Measurements from ENCODE around the gene UBE2C.

The UBE2C gene

DNA sequence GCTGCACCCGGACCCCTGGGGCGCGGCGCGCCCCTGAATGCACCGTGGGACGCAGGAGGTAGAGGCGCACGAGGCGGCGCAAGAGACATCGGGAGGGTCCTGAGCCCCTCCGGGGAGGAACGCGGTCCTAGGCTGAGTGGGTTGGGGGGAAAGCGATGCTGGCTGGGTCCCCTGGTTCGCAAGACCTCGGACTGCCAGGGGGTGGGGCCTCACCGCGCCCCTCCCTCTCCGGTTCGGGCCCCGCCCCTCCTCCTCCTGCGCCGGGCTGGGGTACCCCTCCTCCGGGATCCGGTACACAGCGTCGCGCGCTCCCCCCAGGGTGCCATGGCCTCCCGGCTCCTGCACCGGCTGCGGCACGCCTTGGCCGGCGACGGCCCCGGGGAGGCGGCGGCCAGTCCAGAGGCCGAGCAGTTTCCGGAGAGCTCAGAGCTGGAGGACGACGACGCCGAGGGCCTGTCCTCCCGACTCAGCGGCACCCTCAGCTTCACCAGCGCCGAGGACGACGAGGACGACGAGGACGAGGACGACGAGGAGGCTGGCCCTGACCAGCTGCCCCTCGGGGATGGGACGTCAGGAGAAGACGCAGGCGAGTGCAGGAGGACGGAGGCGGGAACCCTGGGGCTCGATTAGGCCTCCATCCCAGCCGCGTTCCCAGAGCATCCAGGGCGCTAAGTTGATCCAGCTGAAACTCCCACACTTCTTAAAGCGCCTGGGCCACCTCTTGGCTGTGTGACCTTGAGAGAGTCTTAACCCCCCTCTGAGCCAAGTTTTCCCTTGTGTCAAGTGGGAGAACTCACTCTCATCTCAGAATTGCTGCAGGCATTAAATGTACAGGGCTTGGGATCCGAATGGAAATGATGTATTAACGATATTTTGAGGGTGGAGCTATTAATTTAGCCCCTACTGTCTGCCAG lies 21.7 kb downstream of the UBE2C start:
- DNase-seq: peak; percentile 88

DNA sequence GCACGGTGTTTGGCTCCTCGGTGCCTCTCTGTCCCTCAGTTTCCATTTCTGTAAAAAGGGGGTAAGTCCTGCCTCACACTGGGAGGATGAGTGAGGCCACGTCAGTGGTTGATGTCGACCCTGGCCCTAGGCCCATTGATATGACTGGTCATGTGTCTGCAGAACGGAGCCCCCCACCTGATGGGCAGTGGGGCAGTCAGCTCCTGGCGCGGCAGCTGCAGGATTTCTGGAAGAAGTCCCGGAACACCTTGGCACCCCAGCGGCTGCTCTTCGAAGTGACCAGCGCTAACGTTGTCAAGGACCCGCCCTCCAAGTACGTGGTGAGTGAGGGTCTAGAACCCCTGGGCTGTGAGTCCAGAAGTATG lies 22.3 kb downstream of the UBE2C start:
- no peak for DNase-seq

DNA sequence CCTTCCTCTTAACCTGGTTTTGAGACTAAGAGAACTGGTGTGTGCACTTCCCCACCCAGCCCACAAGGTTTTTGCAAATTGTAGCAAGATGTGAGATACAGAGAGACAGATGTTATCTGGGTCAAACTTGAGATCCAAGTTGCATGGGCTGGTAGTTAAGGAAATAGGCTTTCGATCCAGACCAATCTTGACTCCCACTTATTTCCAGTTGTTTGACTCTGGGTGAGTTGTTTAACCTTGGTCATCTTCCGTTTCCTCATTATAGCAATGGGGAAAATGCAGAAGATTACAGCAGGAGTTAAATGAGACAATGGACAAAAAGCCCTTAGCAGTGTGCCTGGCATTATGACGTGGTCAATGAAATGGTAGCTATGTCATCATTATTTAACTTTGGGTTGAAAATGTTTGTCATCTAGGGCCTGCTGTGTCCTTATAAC lies 22.9 kb downstream of the UBE2C start:
- DNase-seq: no peak

DNA sequence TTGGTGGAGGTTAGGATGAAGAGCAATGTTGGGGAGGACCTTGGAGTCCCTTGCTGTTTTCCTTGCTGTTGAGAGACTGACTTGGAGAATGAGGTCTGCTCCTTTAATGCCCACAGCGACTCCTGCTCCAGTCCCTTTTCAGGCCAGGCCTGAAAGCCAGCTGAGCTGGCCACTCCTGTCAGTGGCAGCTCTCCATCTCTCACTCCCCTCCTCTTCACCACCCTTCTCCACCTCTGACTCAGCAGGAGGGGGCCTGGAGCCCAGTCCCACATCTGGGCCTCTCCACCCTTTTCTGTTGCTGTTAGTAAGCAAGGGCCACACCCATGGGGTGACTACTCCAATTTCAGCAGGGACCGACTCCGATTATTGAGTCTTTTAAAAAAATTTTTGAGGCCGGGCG lies 23.4 kb downstream of the UBE2C start:
- DNase-seq: no peak

DNA sequence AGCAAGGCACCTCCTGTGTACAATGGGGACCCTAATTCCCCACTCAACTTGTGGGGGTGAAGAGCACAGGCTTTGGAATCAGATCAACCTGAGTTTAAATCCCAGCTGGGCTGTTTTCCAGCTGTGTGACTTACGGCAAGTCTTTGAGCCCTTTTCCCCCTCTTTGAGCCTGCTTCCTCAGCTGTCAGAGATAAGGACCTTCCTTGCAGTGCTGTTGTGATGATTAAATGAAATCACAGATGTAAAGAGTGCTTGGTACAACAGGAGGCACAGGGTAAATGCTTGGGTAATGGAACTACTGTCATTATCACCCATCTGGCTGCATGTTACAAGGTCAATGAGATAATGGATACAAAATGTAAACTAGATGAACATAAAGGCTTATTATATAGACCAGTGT lies 24.4 kb downstream of the UBE2C start:
- no peak for DNase-seq

DNA sequence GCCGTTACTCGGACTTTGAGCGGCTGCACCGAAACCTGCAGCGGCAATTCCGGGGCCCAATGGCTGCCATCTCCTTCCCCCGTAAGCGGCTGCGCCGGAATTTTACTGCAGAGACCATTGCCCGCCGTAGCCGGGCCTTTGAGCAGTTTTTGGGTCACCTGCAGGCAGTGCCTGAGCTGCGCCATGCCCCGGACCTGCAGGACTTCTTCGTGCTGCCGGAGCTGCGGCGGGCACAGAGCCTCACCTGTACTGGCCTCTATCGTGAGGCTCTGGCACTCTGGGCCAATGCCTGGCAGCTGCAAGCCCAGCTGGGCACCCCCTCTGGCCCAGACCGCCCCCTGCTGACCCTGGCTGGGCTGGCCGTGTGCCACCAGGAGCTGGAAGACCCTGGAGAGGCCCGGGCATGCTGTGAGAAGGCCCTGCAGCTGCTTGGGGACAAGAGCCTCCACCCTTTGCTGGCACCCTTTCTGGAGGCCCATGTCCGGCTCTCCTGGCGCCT lies 28.3 kb downstream of the UBE2C start:
- DNase-seq: no peak

DNA sequence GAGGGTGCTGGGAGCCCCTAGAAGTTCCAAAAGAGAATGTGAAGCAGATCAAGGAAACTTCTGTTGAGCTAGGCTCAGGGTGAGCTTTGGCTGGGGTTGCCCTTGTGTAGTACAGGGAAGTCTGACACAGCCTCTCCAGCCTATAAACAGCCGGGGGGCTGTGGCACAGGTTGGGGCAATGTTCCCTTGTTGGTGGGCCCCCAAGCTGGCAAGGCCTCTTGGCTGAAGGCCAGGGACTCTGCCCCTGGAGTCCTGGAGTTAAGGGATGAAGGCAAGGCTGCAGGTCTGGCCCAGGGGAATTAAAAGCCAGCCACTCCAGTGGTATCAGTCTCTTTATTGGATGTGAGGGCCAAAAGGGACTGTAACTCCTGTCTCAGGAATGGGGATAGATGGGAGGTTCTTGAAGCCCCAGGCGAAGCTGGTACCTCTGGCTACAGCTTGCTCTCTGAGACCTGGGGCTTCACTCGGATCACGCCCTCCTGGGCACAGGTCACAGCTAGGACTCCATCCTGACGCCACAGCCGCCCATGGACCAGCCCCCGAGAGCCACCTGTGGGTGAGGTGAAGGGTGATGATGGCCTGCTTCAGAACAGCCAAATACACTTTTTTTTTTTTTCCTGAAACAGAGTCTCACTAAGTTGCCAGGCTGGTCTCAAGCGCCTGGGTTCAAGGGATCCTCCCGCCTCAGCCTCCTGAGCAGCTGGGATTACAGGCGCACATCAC lies 29.1 kb downstream of the UBE2C start:
- no peak for DNase-seq

DNA sequence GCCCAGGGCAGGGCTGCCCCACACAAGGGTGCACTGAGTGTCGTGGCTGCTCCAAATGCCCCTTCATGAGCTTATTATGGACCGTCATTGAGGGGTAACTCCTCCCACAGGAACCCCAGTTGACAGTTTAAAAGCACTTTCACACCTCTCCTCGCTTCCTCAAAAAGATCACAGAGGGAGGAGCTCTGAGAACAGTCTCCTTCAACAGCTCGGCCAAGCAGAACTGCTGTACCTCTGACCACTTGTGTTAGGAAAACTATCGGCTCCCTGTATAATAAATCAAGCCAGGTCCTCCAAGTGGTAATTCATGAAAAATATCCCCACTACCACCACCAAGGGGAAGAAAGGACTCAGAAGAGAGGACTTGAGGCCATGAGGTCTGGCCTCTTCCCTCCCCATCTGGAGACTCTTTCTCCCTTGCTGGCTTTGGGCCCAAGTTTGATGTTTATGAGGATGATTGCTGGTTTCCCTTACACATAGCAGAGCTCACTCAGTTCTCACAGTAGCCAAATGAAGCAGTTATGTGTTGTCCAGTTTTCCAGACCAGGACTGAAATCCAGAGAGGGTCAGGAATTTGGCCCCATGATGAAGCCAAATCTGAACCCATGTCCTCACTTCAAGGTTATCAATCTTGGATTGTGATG lies 29.8 kb downstream of the UBE2C start:
- no peak for DNase-seq

DNA sequence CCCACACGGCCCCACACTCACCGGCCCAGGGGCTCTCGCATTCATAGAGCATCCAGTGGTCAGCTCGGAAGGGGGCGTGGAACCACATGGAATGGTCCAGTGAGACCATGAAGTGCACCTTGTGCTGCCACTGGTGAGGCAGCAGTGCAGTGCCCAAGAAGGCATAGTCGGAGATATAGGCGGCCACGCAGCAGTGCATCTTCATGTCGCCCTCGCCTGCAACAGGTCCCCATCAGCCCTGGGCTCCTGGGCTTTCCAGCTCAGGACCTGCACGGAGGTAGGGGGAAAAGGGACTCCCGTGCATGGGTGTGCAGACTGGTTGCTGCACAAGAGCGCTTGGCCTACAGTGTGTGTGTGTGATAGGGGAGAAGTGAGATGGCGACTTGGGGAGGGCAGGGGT lies 31.1 kb downstream of the UBE2C start:
- no peak for DNase-seq

DNA sequence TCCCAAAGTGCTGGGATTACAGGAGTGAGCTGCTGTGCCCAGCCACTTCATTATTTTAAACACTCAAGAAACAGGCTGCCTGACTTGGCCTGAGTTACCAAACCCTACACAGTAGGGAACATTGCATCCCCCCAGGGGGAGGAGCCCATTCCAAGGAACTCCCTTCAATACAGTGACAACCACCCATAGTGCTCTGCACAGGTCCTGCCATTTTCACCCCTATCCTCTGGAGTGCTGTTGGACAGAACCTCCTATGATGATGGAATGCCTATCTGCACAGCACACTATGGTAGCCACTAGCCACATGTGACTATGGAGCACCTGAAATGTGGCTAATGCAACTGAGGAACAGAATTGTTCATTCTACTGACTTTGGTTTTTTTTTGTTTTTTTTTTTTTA lies 33.0 kb downstream of the UBE2C start:
- no peak for DNase-seq

DNA sequence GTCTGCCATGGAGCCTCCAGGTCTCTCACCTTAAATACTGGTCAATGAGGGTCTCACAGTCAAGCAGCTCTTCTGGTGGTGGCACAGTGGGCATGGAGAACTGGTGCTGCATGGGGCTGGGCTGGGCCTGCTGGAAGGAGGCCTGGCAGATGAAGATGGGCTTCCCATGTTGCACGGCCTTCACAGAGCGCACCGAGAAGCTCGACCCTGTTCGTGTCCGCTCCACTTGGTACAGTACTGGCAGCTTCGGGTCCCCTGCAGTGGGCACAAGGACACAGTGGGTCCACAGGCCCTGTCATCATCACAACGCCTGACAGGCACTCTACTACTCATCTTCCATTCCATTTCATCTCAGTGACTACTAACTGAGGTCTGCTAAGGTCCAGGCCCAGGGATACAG lies 36.0 kb downstream of the UBE2C start:
- DNase-seq: no peak

DNA sequence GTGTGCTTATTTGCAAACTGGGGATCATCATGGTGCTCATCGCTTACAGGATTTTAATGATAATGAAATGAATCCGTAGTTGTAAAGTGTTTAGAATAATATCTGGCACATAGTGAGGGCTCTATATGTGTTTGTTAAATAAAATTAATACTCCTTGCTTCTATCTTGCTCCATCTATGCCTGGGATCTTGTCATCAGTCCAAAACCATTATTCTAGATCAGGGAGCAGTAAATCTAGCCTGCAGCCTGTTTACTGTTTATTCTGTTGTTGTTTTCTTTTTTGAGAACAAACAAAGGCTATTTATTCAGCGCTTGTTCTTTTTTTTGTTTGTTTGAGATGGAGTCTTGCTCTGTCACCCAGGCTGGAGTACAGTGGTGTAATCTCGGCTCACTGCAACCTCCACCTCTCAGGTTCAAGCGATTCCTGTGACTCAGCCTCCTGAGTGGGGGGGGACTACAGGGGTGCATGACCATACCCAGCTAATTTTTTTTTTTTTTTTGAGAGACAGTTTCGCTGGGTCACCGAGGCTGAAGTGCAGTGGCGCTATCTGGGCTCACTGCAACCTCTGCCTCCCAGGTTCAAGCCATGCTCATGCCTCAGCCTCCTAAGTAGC lies 36.6 kb downstream of the UBE2C start:
- DNase-seq: no peak

DNA sequence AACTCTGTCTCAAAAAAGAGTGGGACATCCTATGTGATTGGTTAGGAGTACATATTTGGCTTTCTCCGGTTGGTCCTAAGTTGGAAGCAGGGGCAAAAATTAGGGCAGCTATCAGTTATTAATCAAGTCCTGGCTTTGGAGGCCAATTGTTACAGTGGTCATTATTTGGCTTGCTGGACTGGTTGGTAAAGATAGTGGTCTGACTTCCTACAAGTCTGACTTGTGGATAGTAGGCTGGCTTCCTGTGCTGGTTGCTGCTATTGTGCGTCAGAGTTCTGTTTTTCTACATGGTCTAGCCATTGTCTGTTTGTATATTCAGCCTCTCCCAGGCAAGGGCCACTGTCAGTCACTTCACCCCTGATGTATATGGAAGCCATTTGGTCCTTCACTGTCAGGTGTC lies 37.8 kb downstream of the UBE2C start:
- no peak for DNase-seq

DNA sequence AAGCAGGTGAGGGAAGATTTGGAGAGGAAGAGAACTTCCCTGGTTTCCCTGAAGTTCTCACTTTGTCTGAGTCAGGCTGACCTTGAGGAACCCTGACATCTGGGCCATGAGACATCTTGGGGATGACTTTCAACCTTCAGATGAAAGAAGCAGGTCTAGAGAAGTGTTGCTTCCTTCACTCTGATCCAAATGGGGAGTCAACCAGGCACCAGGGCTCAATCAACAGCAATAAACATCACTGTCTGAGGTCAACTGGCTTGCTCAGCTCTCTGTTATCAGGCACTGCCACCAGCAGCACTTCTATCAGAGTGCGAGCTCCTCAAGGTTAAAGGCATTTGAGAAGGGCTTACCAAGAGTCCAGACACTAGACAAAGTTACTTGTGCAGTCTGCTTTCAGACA lies 38.5 kb downstream of the UBE2C start:
- no peak for DNase-seq

DNA sequence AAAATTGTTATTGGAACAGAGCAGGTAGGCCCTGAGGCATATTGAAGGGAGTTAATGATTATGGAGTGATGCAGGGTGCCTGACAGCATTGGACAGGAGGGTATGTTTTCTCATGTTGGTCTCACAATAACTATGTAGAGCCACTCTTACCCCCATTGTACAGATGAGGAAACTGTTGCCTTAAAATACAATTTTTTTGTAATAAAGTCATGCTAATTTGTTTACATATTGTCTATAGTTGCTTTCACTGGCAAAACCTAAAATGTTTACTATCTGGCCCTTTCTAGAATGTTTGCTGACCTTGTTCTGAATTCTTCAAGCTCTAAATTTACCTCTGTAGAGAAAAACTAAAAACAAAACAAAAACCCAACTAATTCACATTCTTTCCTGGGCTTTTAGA lies 39.1 kb downstream of the UBE2C start:
- no peak for DNase-seq

DNA sequence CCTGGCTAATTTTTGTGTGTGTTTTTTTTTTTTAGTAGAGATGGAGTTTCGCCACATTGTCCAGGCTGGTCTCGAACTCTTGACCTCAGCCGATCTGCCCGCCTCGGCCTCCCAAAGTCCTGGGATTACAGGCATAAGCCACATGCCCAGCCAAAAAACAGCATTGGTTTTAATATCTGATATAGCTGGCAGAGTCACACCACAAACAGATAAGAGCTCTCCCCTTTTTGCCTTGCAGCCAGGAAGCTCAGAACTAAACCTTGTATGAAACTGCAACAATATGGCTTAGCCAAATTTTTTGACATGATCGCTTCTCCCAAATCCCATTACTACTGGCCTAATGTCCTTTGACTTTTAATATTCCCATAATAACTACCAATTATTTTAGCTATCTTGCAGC lies 39.9 kb downstream of the UBE2C start:
- DNase-seq: no peak

DNA sequence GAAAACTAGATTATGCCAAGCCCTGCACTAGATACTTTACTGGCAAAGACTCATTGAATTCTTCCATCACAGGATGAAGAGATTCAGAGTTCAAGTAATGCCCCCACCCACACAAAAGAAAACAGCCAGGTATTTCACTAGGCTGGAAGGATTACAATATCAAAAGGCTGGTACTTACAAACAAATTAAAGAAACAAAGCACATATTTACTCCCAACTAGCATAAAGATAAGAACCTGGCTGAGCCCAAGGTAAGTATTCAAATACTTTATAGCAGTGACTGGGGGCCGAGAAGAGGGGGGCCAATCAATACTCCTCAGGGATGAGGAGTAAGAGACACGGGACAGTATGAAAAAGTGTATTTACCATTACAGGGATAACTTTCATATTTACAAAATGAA lies 41.0 kb downstream of the UBE2C start:
- no peak for DNase-seq

DNA sequence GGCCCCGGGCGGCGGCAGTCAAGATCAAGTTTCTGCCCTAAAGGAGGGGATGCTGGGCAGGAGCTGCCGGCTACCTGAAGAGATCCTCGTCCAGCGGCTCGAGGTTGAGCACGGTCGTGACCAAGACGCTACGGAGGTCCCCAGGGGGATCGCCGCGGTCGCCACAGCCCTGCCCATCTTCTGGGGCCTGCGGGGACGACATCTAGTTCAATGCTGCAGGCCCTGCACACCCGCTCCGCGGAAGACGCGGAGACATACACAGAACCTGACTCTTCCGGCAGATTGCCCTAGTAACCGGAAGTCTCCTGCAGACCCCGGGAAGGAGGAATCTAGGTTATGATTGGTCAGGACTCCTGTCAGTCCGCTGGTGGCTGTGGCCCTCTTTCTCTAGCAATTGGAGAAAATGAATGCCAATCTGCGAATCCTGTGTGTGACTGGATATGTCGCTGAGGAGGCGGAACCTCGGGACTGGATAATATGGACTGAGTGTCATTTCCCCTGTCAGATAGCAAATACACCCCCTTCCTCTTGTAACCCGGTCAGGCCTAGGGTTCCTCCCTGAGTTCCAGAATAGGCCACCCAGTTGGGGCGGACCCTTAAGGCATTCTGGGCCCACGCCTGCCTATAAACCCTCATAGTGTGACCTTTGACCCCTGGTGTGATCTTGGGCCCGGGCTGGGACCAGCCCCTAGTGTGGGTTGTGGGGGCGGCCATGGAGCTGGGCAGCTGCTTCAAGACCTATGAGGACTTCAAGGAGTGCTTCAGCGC lies 44.9 kb downstream of the UBE2C start, which contains the start of the genes ACOT8 and ZSWIM3:
TSS of gene ACOT8 (minus strand) at position 279 of the 768 bp plus-strand sequence. CDS start at position 202, 77 bp downstream.
TSS of gene ZSWIM3 (plus strand) at position 501 of the 768 bp plus-strand sequence. CDS start at position 713, 212 bp downstream.
- DNase-seq: peak; percentile 98

DNA sequence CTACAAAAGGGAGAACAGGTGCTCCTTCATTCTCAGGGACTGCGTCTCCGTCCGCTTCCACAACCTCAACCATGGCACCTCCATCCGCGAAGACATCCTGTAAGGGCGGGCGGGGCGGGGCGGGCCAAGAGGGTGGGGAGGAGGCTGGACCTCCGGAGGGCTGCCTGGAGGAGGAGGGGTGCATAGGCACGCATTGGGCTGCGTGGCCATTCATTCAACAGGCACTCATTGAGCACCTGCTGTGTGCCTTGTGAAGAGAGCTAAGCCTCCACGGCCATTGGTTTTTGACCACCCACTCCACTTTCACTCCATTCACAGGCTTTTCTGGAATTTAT lies 45.4 kb downstream of the UBE2C start:
- DNase-seq: peak; percentile 34

DNA sequence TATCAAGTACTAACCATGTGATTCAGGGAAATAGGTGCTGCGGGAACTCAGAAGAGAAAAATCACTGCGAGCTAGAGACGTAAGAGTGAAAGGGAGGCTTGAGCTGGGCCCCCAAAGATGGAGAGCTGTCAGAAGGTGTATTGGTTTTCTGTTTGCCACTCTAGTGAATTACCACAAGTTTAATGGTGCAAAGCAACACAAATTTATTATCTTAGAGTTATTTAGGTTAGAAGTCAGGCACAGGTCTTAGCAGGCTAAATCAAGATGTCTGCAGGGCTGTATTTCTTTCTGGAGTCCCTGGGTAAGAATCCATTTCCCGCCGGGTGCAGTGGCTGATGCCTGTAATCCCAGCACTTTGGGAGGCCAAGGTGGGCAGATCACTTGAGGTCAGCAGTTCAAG lies 47.5 kb downstream of the UBE2C start:
- no peak for DNase-seq

DNA sequence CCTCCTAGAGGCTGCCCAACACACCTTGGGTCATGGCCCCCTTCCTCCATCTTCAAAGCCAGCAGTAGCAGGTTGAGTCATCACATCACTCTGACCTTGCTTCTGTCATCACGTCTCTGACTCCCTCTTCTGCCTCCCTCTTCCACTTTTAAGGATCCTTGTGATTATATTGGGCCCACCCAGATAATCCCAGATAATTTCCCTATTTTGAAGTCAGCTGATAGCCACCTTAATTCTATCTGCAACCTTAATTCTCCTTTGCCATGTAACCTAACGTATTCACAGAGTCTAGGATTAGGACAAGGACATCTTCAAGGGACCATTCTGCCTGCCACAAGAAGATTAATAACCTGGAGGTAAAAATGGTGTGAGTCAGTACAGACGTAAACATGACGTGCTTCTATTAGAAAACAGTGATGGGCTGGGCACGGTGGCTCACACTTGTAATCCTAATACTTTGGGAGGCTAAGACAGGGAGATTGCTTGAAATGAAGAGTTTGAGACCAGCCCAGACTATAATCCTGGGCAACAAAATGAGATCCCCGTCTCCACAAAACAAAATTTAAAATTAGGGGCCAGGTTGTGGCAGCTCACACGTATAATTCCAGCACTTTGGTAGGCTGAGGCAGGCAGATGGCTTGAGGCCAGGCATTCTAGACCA lies 48.2 kb downstream of the UBE2C start:
- DNase-seq: no peak
